ENCODE data around the gene EPHA6.

Gene EPHA6

GRCh38 chr3:97764407-97765238 is 950.2 kb downstream of the EPHA6 start, which contains the start of gene ARL6:
Gene ARL6 (plus strand): TSS chr3:97764758. CDS start chr3:97768108, 3,350 bp downstream.
- in situ Hi-C loops (cut with MboI; ENCODE audit: low sequenced_read_pairs): no loop called here

- in situ Hi-C loops (cut with MboI; ENCODE audit: low sequenced_read_pairs): no loop called here
Measured at GRCh38 chr3:97765336-97765735, 950.9 kb downstream of the EPHA6 start.

GRCh38 chr3:97772926-97773325 is 958.5 kb downstream of the EPHA6 start:
- in situ Hi-C loops (cut with MboI; ENCODE audit: low sequenced_read_pairs): no loop called here

- in situ Hi-C loops (cut with MboI; ENCODE audit: low sequenced_read_pairs): no loop called here
Measured at GRCh38 chr3:97778152-97778551, 963.8 kb downstream of the EPHA6 start.

GRCh38 chr3:97793420-97794019 is 979.1 kb downstream of the EPHA6 start:
- in situ Hi-C loops (cut with MboI; ENCODE audit: low sequenced_read_pairs): no loop called here

- in situ Hi-C loops (cut with MboI; ENCODE audit: low sequenced_read_pairs): no loop called here
Measured at GRCh38 chr3:97795951-97796350, 981.6 kb downstream of the EPHA6 start.
